Adrenal gland (tissue), 5 donors: ENCODE results near the gene MOSPD2.

Source experiments
- POLR2A ChIP-seq, 2 donors: fragments of 450-650 bp; IDR thresholded peaks; one replicate each; pipeline ENCODE4 v1.6.1; 2017; ENCODE audit warnings: antibody characterized with exemption in 2 of 2, mild to moderate bottlenecking in 2 of 2, moderate library complexity in 1 of 2
- TF ChIP-seq, protein P1 (sequence below), 6 experiments: fragments of 450-650 bp in 4 of 6; fragments of 200-600 bp in 2 of 6; sonication (generic) in 1 of 6; IDR thresholded peaks; 1 replicate in 5 of 6; 2 replicates in 1 of 6; pipeline versions ENCODE4 v1.5.1 to v1.8.0; 2016 to 2021; ENCODE audit warnings: antibody characterized with exemption in 6 of 6, mild to moderate bottlenecking in 2 of 6, moderate library complexity in 1 of 6
- donor health status: DM: no; HTN: no; CAD: no.

DNA sequence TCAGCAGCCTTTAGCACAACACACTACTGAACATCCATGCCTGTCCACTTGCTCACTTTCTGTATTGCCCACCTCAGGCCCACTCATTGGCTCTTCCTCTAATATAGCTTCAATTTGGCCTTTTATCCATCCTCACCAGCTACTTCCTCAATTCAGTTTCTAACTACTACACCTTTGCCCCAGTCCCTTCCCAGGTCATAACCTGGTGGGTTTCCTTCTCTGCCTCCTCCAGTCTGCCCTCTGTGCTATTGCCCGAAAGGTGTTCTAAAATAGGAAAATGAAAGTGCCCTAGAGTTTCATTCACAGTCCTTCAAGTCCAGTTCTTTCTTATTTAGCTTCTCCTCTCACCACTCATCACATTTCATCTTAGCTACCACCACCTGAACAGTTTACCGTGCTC lies 23.1 kb downstream of the MOSPD2 start:
- TF ChIP-seq, protein P1, sequence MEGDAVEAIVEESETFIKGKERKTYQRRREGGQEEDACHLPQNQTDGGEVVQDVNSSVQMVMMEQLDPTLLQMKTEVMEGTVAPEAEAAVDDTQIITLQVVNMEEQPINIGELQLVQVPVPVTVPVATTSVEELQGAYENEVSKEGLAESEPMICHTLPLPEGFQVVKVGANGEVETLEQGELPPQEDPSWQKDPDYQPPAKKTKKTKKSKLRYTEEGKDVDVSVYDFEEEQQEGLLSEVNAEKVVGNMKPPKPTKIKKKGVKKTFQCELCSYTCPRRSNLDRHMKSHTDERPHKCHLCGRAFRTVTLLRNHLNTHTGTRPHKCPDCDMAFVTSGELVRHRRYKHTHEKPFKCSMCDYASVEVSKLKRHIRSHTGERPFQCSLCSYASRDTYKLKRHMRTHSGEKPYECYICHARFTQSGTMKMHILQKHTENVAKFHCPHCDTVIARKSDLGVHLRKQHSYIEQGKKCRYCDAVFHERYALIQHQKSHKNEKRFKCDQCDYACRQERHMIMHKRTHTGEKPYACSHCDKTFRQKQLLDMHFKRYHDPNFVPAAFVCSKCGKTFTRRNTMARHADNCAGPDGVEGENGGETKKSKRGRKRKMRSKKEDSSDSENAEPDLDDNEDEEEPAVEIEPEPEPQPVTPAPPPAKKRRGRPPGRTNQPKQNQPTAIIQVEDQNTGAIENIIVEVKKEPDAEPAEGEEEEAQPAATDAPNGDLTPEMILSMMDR (IDR thresholded peaks at IDR 0.05), result no peak
- no peak for TF ChIP-seq POLR2A (IDR thresholded peaks at IDR 0.05)
